C4-2B (cell line): ENCODE results near the gene FTH1.

Source experiments
- ZFX ChIP-seq: fragments of 450-650 bp; IDR thresholded peaks from 2 replicates; pipeline ENCODE4 v1.6.1; 2017
- TF ChIP-seq, protein P1 (sequence below): fragments of 450-650 bp; conservative IDR thresholded peaks from 2 replicates; pipeline ENCODE4 v1.5.1; 2017; ENCODE audit warnings: mild to moderate bottlenecking

DNA sequence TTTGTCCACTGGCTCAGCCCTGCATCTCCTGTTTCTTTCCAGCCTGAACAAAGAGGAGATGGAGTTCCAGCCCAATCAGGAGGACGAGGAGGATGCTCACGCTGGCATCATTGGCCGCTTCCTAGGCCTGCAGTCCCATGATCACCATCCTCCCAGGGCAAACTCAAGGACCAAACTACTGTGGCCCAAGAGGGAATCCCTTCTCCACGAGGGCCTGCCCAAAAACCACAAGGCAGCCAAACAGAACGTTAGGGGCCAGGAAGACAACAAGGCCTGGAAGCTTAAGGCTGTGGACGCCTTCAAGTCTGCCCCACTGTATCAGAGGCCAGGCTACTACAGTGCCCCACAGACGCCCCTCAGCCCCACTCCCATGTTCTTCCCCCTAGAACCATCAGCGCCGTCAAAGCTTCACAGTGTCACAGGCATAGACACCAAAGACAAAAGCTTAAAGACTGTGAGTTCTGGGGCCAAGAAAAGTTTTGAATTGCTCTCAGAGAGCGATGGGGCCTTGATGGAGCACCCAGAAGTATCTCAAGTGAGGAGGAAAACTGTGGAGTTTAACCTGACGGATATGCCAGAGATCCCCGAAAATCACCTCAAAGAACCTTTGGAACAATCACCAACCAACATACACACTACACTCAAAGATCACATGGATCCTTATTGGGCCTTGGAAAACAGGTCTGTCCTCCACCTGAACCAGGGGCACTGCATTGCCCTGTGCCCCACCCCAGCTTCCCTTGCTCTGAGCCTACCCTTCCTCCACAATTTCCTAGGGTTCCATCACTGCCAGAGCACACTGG, 5.0 kb downstream of the FTH1 start:
- TF ChIP-seq, protein P1, sequence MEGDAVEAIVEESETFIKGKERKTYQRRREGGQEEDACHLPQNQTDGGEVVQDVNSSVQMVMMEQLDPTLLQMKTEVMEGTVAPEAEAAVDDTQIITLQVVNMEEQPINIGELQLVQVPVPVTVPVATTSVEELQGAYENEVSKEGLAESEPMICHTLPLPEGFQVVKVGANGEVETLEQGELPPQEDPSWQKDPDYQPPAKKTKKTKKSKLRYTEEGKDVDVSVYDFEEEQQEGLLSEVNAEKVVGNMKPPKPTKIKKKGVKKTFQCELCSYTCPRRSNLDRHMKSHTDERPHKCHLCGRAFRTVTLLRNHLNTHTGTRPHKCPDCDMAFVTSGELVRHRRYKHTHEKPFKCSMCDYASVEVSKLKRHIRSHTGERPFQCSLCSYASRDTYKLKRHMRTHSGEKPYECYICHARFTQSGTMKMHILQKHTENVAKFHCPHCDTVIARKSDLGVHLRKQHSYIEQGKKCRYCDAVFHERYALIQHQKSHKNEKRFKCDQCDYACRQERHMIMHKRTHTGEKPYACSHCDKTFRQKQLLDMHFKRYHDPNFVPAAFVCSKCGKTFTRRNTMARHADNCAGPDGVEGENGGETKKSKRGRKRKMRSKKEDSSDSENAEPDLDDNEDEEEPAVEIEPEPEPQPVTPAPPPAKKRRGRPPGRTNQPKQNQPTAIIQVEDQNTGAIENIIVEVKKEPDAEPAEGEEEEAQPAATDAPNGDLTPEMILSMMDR, result no peak
- no peak for TF ChIP-seq ZFX
